ENCODE data around the gene FAM9C.

FAM9C gene

GRCh38 chrX:12987340-12987739 lies 57.1 kb downstream of the FAM9C start:
- H3K27ac ChIP-seq (ENCODE audit: extremely low read depth, low read depth, low read length), result no peak overlapping the region
- H3K9me3 ChIP-seq (ENCODE audit: control insufficient read depth, insufficient read depth, low read depth, low read length), result no peaks in the 10 kb centered on the region
- no peaks in the 10 kb centered on the region for H3K36me3 ChIP-seq (ENCODE audit: control insufficient read depth in 2 of 2, insufficient read depth in 1 of 2, low read length in 2 of 2)
- peaks cover 9% of the 10 kb centered on the region for H3K4me1 ChIP-seq (ENCODE audit: control insufficient read depth, insufficient read depth, low read length)
- POLR2A ChIA-PET, result interaction anchor here (0.9 kb wide), 1 partner anchor 108 kb away, joined by 3 read pairs; no protein-coding TSS in a partner anchor
- TF ChIP-seq ZNF558 (tag by site-specific recombination; IDR thresholded peaks at IDR 0.05), result no peak
- CTCF ChIA-PET, result interaction anchor here (1.1 to 2.6 kb wide), 2 partner anchors 41 to 44 kb away, joined by 3 to 15 read pairs; no protein-coding TSS in a partner anchor
- H3K4me3 ChIP-seq (ENCODE audit: low read depth, low read length), result no peak overlapping the region

GRCh38 chrX:12986886-12987285 lies 57.5 kb downstream of the FAM9C start:
- POLR2A ChIA-PET, result no interaction called here
- H3K4me1 ChIP-seq (ENCODE audit: control insufficient read depth, insufficient read depth, low read length), result peaks cover 9% of the 10 kb centered on the region
- CTCF ChIA-PET, result interaction anchor here (0.9 to 2.6 kb wide), 2 partner anchors 10 to 41 kb away, joined by 3 to 15 read pairs; no protein-coding TSS in a partner anchor

GRCh38 chrX:12986164-12986779 lies 58.1 kb downstream of the FAM9C start:
- Histone ChIP-seq H3K9me3 (ENCODE audit: control insufficient read depth, insufficient read depth, low read depth, low read length) (no peaks in the 10 kb centered on the region), H3K27ac (ENCODE audit: extremely low read depth, low read depth, low read length) (no peak overlapping the region), H3K36me3 (ENCODE audit: control insufficient read depth in 2 of 2, insufficient read depth in 1 of 2, low read length in 2 of 2) (no peaks in the 10 kb centered on the region), H3K4me1 (ENCODE audit: control insufficient read depth, insufficient read depth, low read length) (peaks cover 9% of the 10 kb centered on the region), H3K4me3 (ENCODE audit: low read depth, low read length) (no peak overlapping the region)
- TF ChIP-seq SETDB1 (IDR thresholded peaks at IDR 0.05; ENCODE audit: insufficient read length, low read length) (peak; percentile 25), ZNF518A (tag by site-specific recombination; conservative IDR thresholded peaks at IDR 0.05; ENCODE audit: low read depth) (no peak)
- CTCF ChIA-PET, result interaction anchor here (0.6 to 2.6 kb wide), 4 partner anchors 9 to 1047 kb away, joined by 3 to 15 read pairs (median 4); no protein-coding TSS in a partner anchor
- POLR2A ChIA-PET, result interaction anchor here (0.6 kb wide), 1 partner anchor 238 kb away, joined by 6 read pairs; no protein-coding TSS in a partner anchor

More at GRCh38 chrX:12986886-12987285, 57.5 kb downstream of the FAM9C start:
- Histone ChIP-seq H3K4me3 (ENCODE audit: low read depth, low read length) (no peak overlapping the region), H3K27ac (ENCODE audit: extremely low read depth, low read depth, low read length) (no peak overlapping the region), H3K9me3 (ENCODE audit: control insufficient read depth, insufficient read depth, low read depth, low read length) (no peaks in the 10 kb centered on the region), H3K36me3 (ENCODE audit: control insufficient read depth in 2 of 2, insufficient read depth in 1 of 2, low read length in 2 of 2) (no peaks in the 10 kb centered on the region)
- TF ChIP-seq ZNF548 (tag by site-specific recombination; IDR thresholded peaks at IDR 0.05) (no peak), ZFP41 (tag by site-specific recombination; IDR thresholded peaks at IDR 0.05; ENCODE audit: borderline replicate concordance) (no peak), GLI2 (tag by site-specific recombination; IDR thresholded peaks at IDR 0.05; ENCODE audit: borderline replicate concordance, low read depth) (no peak), ZBTB21 (tag by site-specific recombination; IDR thresholded peaks at IDR 0.05) (no peak), ZBTB17 (tag by site-specific recombination; IDR thresholded peaks at IDR 0.05) (no peak), ZNF23 (tag by site-specific recombination; IDR thresholded peaks at IDR 0.05; ENCODE audit: borderline replicate concordance) (no peak), MZF1 (tag by site-specific recombination; IDR thresholded peaks at IDR 0.05; ENCODE audit: borderline replicate concordance) (no peak), HIC1 (tag by site-specific recombination; IDR thresholded peaks at IDR 0.05) (no peak), ZNF175 (tag by site-specific recombination; IDR thresholded peaks at IDR 0.05) (no peak), ZNF26 (tag by site-specific recombination; IDR thresholded peaks at IDR 0.05) (no peak)
